ENCODE measurements around the gene UBE2G1. TPM values are rescaled to one million over a fixed set of nuclear protein-coding genes. Genes with fewer than 3 reads are reported as not detected.
A peak's percentile ranks its signal among the peaks of the same experiment; 100 is the strongest.
"Not testable (repeated sequence)": the region's sequence is repeated elsewhere in the genome, so short reads cannot be mapped to it uniquely, and the experiment has no call there.

Gene UBE2G1
- total and polyA plus RNA-seq, 4 experiments from 2014 or later: 56.9 to 69.4 (median 62.0) TPM

- Mint-ChIP-seq H3K36me3 (no peaks in the 10 kb centered on the region), H3K27ac (no peak overlapping the region), H3K27me3 (no peaks in the 10 kb centered on the region), H3K4me3 (no peak overlapping the region), H3K4me1 (peaks cover 0 to 4% (median under 1%) of the 10 kb centered on the region in 4 donors), H3K9me3 (no peaks in the 10 kb centered on the region)
- H3K9me3 ChIP-seq (ENCODE audit: control insufficient read depth in 1 of 2, low read length in 2 of 2): no peaks in the 10 kb centered on the region
- POLR2A ChIA-PET (ENCODE audit: partially characterized antibody): no interaction called here
- H3K36me3 ChIP-seq (ENCODE audit: insufficient read depth, low read length): no peaks in the 10 kb centered on the region
- no peaks in the 10 kb centered on the region for H3K27me3 ChIP-seq (ENCODE audit: insufficient read depth, low read length)
- intact Hi-C loops (cut with micrococcal nuclease): no loop called here
- no peaks in the 10 kb centered on the region for H3K4me1 ChIP-seq (ENCODE audit: insufficient read depth, low read length)
- no peak for DNase-seq
- no peak overlapping the region for H3K27ac ChIP-seq (ENCODE audit: low read depth, low read length)
- CTCF ChIA-PET (ENCODE audit: partially characterized antibody): interaction anchor here (1.2 kb wide), 1 partner anchor 13 kb away, joined by 5 read pairs; no protein-coding TSS in a partner anchor
- no peak overlapping the region for H3K4me3 ChIP-seq (ENCODE audit: low read length in 2 of 2)
Observed at GRCh38 chr17:4389079-4389478, 22.6 kb upstream of the UBE2G1 start.

- Mint-ChIP-seq H3K27ac (no peak overlapping the region), H3K9me3 (no peaks in the 10 kb centered on the region), H3K36me3 (no peaks in the 10 kb centered on the region), H3K4me1 (no peaks in the 10 kb centered on the region), H3K4me3 (no peak overlapping the region), H3K27me3 (no peaks in the 10 kb centered on the region)
- CTCF ChIA-PET (ENCODE audit: partially characterized antibody): interaction anchor here (0.7 kb wide), 1 partner anchor 261 kb away, joined by 4 read pairs; no protein-coding TSS in a partner anchor
- no peaks in the 10 kb centered on the region for H3K4me1 ChIP-seq (ENCODE audit: insufficient read depth, low read length)
- no peak overlapping the region for H3K27ac ChIP-seq (ENCODE audit: low read depth, low read length)
- no peaks in the 10 kb centered on the region for H3K36me3 ChIP-seq (ENCODE audit: insufficient read depth, low read length)
- no peak for DNase-seq
- H3K27me3 ChIP-seq (ENCODE audit: insufficient read depth, low read length): no peaks in the 10 kb centered on the region
- POLR2A ChIA-PET (ENCODE audit: partially characterized antibody): no interaction called here
- H3K4me3 ChIP-seq (ENCODE audit: low read length in 2 of 2): no peak overlapping the region
- intact Hi-C loops (cut with micrococcal nuclease): no loop called here
- H3K9me3 ChIP-seq (ENCODE audit: control insufficient read depth in 1 of 2, low read length in 2 of 2): no peaks in the 10 kb centered on the region
Observed at GRCh38 chr17:4387137-4387536, 20.7 kb upstream of the UBE2G1 start.

- Mint-ChIP-seq H3K4me3 (no peak overlapping the region), H3K27me3 (no peaks in the 10 kb centered on the region), H3K4me1 (no peaks in the 10 kb centered on the region), H3K9me3 (no peaks in the 10 kb centered on the region), H3K36me3 (no peaks in the 10 kb centered on the region), H3K27ac (no peak overlapping the region)
- H3K9me3 ChIP-seq (ENCODE audit: control insufficient read depth in 1 of 2, low read length in 2 of 2): no peaks in the 10 kb centered on the region
- intact Hi-C loops (cut with micrococcal nuclease): no loop called here
- DNase-seq: no peak
- no peak overlapping the region for H3K27ac ChIP-seq (ENCODE audit: low read depth, low read length)
- no peak overlapping the region for H3K4me3 ChIP-seq (ENCODE audit: low read length in 2 of 2)
- no peaks in the 10 kb centered on the region for H3K27me3 ChIP-seq (ENCODE audit: insufficient read depth, low read length)
- POLR2A ChIA-PET (ENCODE audit: partially characterized antibody): no interaction called here
- CTCF ChIA-PET (ENCODE audit: partially characterized antibody): interaction anchor here (0.5 to 1.2 kb wide), 2 partner anchors 9 to 37 kb away, joined by 3 read pairs; no protein-coding TSS in a partner anchor
- H3K4me1 ChIP-seq (ENCODE audit: insufficient read depth, low read length): no peaks in the 10 kb centered on the region
- no peaks in the 10 kb centered on the region for H3K36me3 ChIP-seq (ENCODE audit: insufficient read depth, low read length)
Observed at GRCh38 chr17:4386406-4386805, 19.9 kb upstream of the UBE2G1 start.

GRCh38 chr17:4381690-4382671, 15.5 kb upstream of the UBE2G1 start:
- CTCF ChIA-PET (ENCODE audit: partially characterized antibody): no interaction called here
- no peaks in the 10 kb centered on the region for H3K4me1 ChIP-seq (ENCODE audit: insufficient read depth, low read length)
- peak overlapping the region in 2 of 7 donors; percentile 41 to 74 for H3K27ac Mint-ChIP-seq
- H3K9me3 ChIP-seq (ENCODE audit: control insufficient read depth in 1 of 2, low read length in 2 of 2): no peaks in the 10 kb centered on the region
- H3K4me3 Mint-ChIP-seq: no peak overlapping the region
- H3K4me1 Mint-ChIP-seq: peaks cover 0 to 5% (median 2%) of the 10 kb centered on the region in 4 donors
- no peak overlapping the region for H3K4me3 ChIP-seq (ENCODE audit: low read length in 2 of 2)
- H3K27me3 ChIP-seq (ENCODE audit: insufficient read depth, low read length): no peaks in the 10 kb centered on the region
- no peaks in the 10 kb centered on the region for H3K27me3 Mint-ChIP-seq
- DNase-seq: no peak
- no peaks in the 10 kb centered on the region for H3K36me3 ChIP-seq (ENCODE audit: insufficient read depth, low read length)
- H3K36me3 Mint-ChIP-seq: no peaks in the 10 kb centered on the region
- intact Hi-C loops (cut with micrococcal nuclease): no loop called here
- no peak overlapping the region for H3K27ac ChIP-seq (ENCODE audit: low read depth, low read length)
- POLR2A ChIA-PET (ENCODE audit: partially characterized antibody): interaction anchor here (1.5 kb wide), 1 partner anchor 16 kb away, joined by 4 read pairs; the partner anchor contains the start of gene UBE2G1
- H3K9me3 Mint-ChIP-seq: peaks cover 0 to 1% (median 0%) of the 10 kb centered on the region in 8 donors

- peaks cover 0 to 1% (median 0%) of the 10 kb centered on the region in 8 donors for H3K9me3 Mint-ChIP-seq
- ChIA-PET CTCF (ENCODE audit: partially characterized antibody) (no interaction called here), POLR2A (ENCODE audit: partially characterized antibody) (no interaction called here)
- Histone ChIP-seq H3K27ac (ENCODE audit: low read depth, low read length) (no peak overlapping the region), H3K4me1 (ENCODE audit: insufficient read depth, low read length) (peaks cover 10% of the 10 kb centered on the region), H3K9me3 (ENCODE audit: control insufficient read depth in 1 of 2, low read length in 2 of 2) (no peaks in the 10 kb centered on the region), H3K4me3 (ENCODE audit: low read length in 2 of 2) (no peak overlapping the region), H3K27me3 (ENCODE audit: insufficient read depth, low read length) (no peaks in the 10 kb centered on the region), H3K36me3 (ENCODE audit: insufficient read depth, low read length) (no peaks in the 10 kb centered on the region)
- no peak overlapping the region for H3K27ac Mint-ChIP-seq
- H3K4me3 Mint-ChIP-seq: no peak overlapping the region
- H3K27me3 Mint-ChIP-seq: no peaks in the 10 kb centered on the region
- no peaks in the 10 kb centered on the region for H3K36me3 Mint-ChIP-seq
- intact Hi-C loops (cut with micrococcal nuclease): no loop called here
- H3K4me1 Mint-ChIP-seq: peaks cover 9 to 20% (median 15%) of the 10 kb centered on the region in 4 donors
- no peak for DNase-seq
Observed at GRCh38 chr17:4378626-4379025, 12.2 kb upstream of the UBE2G1 start.

- DNase-seq; H3K9me3 ChIP-seq (ENCODE audit: control insufficient read depth in 1 of 2, low read length in 2 of 2); H3K36me3 Mint-ChIP-seq; intact Hi-C loops (cut with micrococcal nuclease); H3K27ac Mint-ChIP-seq; CTCF ChIA-PET (ENCODE audit: partially characterized antibody); H3K27ac ChIP-seq (ENCODE audit: low read depth, low read length); H3K36me3 ChIP-seq (ENCODE audit: insufficient read depth, low read length); H3K4me3 ChIP-seq (ENCODE audit: low read length in 2 of 2); H3K9me3 Mint-ChIP-seq; H3K27me3 ChIP-seq (ENCODE audit: insufficient read depth, low read length); H3K27me3 Mint-ChIP-seq: not testable (repeated sequence)
- Mint-ChIP-seq H3K4me1 (peaks cover 9 to 21% (median 19%) of the 10 kb centered on the region in 4 donors), H3K4me3 (peak overlapping the region in 1 of 8 donors; percentile 7)
- POLR2A ChIA-PET (ENCODE audit: partially characterized antibody): interaction anchor here (0.6 kb wide), 1 partner anchor 17 kb away, joined by 3 read pairs; no protein-coding TSS in a partner anchor
- H3K4me1 ChIP-seq (ENCODE audit: insufficient read depth, low read length): peaks cover 10% of the 10 kb centered on the region
Observed at GRCh38 chr17:4377247-4377646, 10.8 kb upstream of the UBE2G1 start.

- CTCF ChIA-PET (ENCODE audit: partially characterized antibody); H3K36me3 Mint-ChIP-seq: not testable (repeated sequence)
- intact Hi-C loops (cut with micrococcal nuclease): loop anchor here (1.0 kb wide), 1 partner anchor 10 kb away; the partner anchor contains the start of gene UBE2G1
Observed at GRCh38 chr17:4375796-4376440, 9.4 kb upstream of the UBE2G1 start.

More at GRCh38 chr17:4375796-4376440, 9.4 kb upstream of the UBE2G1 start:
- H3K27me3 ChIP-seq (ENCODE audit: insufficient read depth, low read length); H3K27ac ChIP-seq (ENCODE audit: low read depth, low read length); DNase-seq; H3K9me3 Mint-ChIP-seq; H3K36me3 ChIP-seq (ENCODE audit: insufficient read depth, low read length); H3K4me3 Mint-ChIP-seq; H3K4me3 ChIP-seq (ENCODE audit: low read length in 2 of 2); H3K9me3 ChIP-seq (ENCODE audit: control insufficient read depth in 1 of 2, low read length in 2 of 2); H3K27me3 Mint-ChIP-seq: not testable (repeated sequence)
- H3K4me1 ChIP-seq (ENCODE audit: insufficient read depth, low read length): peaks cover 10% of the 10 kb centered on the region
- H3K4me1 Mint-ChIP-seq: peaks cover 9 to 21% (median 20%) of the 10 kb centered on the region in 4 donors
- POLR2A ChIA-PET (ENCODE audit: partially characterized antibody): interaction anchor here (0.6 to 1.6 kb wide), 2 partner anchors 10 to 30 kb away, joined by 3 to 8 read pairs; partner anchors contain the start of gene UBE2G1
- peak overlapping the region in 2 of 7 donors; percentile 81 to 87 for H3K27ac Mint-ChIP-seq

Data from CD4-positive, alpha-beta memory T cell (primary cell).